Measurements from ENCODE around the gene SLC22A23.

DNA sequence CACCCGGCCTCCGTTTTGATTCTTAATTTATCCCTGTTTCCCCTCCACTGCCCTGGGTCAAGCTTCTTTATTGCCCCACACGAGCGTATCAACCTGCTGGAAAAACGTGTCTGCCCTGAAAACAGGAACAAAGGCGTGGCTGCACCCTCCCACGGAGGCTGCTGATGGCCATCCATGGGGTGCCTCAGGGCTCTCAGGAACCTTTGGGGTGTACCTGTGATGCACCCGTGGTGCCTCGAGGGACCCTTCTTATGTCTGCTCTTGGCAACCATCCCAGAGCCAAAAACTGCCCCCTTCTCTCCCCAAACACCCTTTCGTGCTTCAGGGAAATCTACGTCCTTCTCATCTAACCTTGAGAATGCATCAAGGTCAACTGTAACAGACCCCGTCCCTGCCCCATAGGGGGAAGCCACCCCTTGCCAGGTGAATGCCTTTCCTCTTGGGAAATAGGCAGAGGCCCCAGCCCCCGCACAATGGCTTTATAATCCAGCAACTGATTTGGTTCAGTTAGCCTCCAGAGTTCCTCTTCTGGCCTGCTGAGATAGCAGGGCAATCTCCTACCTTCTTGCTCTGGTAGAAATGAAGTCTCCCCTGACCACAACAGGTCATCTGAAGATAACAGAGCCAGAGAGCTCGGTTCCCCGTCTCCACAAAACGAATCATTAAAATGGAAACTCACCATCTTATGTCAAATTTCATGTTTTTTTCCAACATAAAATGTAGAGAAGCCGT, 168.7 kb downstream of the SLC22A23 start:
- TF ChIP-seq SP1 (IDR thresholded peaks at IDR 0.05) (no peak), ELF4 (IDR thresholded peaks at IDR 0.05) (no peak), SUZ12 (IDR thresholded peaks at IDR 0.05) (no peak), FOXM1 (IDR thresholded peaks at IDR 0.05; ENCODE audit: borderline replicate concordance) (no peak), BHLHE40 (IDR thresholded peaks at IDR 0.05; ENCODE audit: borderline replicate concordance) (no peak)

All from HEK293T (cell line).